ENCODE data around the gene LIPG. TPM values are rescaled to one million over a fixed set of nuclear protein-coding genes. Genes with fewer than 3 reads are reported as not detected.

Gene LIPG
- polyA plus RNA-seq, 1 donor from 2014 or later, result 0.85 TPM

GRCh38 chr18:49588971-49589370 is 27.1 kb downstream of the LIPG start:
- H3K4me3 ChIP-seq (ENCODE audit: low read length), result no peak overlapping the region
- H3K79me2 ChIP-seq (replicated peaks; ENCODE audit: insufficient read depth, low read length), result no peaks in the 10 kb centered on the region
- no peaks in the 10 kb centered on the region for H3K9me3 ChIP-seq (ENCODE audit: low read length)
- no peaks in the 10 kb centered on the region for H3F3A ChIP-seq (ENCODE audit: insufficient read depth, low read length, poor library complexity, severe bottlenecking)
- H4K20me1 ChIP-seq (ENCODE audit: insufficient read depth), result no peaks in the 10 kb centered on the region
- no peaks in the 10 kb centered on the region for H3K27me3 ChIP-seq (ENCODE audit: insufficient read depth, low read depth, low read length)
- no peak overlapping the region for H3K27ac ChIP-seq (ENCODE audit: low read length)
- no peak for TF ChIP-seq EZH2 (IDR thresholded peaks at IDR 0.05; ENCODE audit: borderline replicate concordance, insufficient read depth, low read length, poor library complexity, severe bottlenecking)
- no peak for TF ChIP-seq EP300 (conservative IDR thresholded peaks at IDR 0.05; ENCODE audit: poor library complexity, severe bottlenecking)
- no peak for TF ChIP-seq SMC3 (conservative IDR thresholded peaks at IDR 0.05; ENCODE audit: poor library complexity)
- no peak for TF ChIP-seq MXI1 (conservative IDR thresholded peaks at IDR 0.05; ENCODE audit: poor library complexity, severe bottlenecking)
- TF ChIP-seq, protein P1, sequence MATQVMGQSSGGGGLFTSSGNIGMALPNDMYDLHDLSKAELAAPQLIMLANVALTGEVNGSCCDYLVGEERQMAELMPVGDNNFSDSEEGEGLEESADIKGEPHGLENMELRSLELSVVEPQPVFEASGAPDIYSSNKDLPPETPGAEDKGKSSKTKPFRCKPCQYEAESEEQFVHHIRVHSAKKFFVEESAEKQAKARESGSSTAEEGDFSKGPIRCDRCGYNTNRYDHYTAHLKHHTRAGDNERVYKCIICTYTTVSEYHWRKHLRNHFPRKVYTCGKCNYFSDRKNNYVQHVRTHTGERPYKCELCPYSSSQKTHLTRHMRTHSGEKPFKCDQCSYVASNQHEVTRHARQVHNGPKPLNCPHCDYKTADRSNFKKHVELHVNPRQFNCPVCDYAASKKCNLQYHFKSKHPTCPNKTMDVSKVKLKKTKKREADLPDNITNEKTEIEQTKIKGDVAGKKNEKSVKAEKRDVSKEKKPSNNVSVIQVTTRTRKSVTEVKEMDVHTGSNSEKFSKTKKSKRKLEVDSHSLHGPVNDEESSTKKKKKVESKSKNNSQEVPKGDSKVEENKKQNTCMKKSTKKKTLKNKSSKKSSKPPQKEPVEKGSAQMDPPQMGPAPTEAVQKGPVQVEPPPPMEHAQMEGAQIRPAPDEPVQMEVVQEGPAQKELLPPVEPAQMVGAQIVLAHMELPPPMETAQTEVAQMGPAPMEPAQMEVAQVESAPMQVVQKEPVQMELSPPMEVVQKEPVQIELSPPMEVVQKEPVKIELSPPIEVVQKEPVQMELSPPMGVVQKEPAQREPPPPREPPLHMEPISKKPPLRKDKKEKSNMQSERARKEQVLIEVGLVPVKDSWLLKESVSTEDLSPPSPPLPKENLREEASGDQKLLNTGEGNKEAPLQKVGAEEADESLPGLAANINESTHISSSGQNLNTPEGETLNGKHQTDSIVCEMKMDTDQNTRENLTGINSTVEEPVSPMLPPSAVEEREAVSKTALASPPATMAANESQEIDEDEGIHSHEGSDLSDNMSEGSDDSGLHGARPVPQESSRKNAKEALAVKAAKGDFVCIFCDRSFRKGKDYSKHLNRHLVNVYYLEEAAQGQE (IDR thresholded peaks at IDR 0.05; ENCODE audit: borderline replicate concordance), result no peak
- TF ChIP-seq POLR2AphosphoS5 (IDR thresholded peaks at IDR 0.05), result no peak
- no peak for TF ChIP-seq TAF1 (IDR thresholded peaks at IDR 0.05; ENCODE audit: low read depth)
- TF ChIP-seq, protein P2, sequence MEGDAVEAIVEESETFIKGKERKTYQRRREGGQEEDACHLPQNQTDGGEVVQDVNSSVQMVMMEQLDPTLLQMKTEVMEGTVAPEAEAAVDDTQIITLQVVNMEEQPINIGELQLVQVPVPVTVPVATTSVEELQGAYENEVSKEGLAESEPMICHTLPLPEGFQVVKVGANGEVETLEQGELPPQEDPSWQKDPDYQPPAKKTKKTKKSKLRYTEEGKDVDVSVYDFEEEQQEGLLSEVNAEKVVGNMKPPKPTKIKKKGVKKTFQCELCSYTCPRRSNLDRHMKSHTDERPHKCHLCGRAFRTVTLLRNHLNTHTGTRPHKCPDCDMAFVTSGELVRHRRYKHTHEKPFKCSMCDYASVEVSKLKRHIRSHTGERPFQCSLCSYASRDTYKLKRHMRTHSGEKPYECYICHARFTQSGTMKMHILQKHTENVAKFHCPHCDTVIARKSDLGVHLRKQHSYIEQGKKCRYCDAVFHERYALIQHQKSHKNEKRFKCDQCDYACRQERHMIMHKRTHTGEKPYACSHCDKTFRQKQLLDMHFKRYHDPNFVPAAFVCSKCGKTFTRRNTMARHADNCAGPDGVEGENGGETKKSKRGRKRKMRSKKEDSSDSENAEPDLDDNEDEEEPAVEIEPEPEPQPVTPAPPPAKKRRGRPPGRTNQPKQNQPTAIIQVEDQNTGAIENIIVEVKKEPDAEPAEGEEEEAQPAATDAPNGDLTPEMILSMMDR (IDR thresholded peaks at IDR 0.05; ENCODE audit: poor library complexity, severe bottlenecking), result no peak
- no peak for TF ChIP-seq RAD21 (conservative IDR thresholded peaks at IDR 0.05)
- no peak overlapping the region for H3K9ac ChIP-seq (ENCODE audit: low read length)
- H3K36me3 ChIP-seq (ENCODE audit: insufficient read depth, low read length), result no peaks in the 10 kb centered on the region
- H2AFZ ChIP-seq (ENCODE audit: low read depth, low read length), result no peak overlapping the region
- no peak overlapping the region for H3K4me2 ChIP-seq (ENCODE audit: low read length)
- no peaks in the 10 kb centered on the region for H3K9me2 ChIP-seq (ENCODE audit: insufficient read depth, low read length)

- Histone ChIP-seq H3K79me2 (replicated peaks; ENCODE audit: insufficient read depth, low read length) (no peaks in the 10 kb centered on the region), H3K4me3 (ENCODE audit: low read length) (no peak overlapping the region), H3K36me3 (ENCODE audit: insufficient read depth, low read length) (no peaks in the 10 kb centered on the region), H3K4me2 (ENCODE audit: low read length) (no peak overlapping the region), H3K27ac (ENCODE audit: low read length) (no peak overlapping the region), H3K9me2 (ENCODE audit: insufficient read depth, low read length) (no peaks in the 10 kb centered on the region), H3F3A (ENCODE audit: insufficient read depth, low read length, poor library complexity, severe bottlenecking) (no peaks in the 10 kb centered on the region), H3K9me3 (ENCODE audit: low read length) (no peaks in the 10 kb centered on the region), H2AFZ (ENCODE audit: low read depth, low read length) (no peak overlapping the region), H3K27me3 (ENCODE audit: insufficient read depth, low read depth, low read length) (no peaks in the 10 kb centered on the region), H4K20me1 (ENCODE audit: insufficient read depth) (no peaks in the 10 kb centered on the region), H3K9ac (ENCODE audit: low read length) (no peak overlapping the region)
- TF ChIP-seq, protein P1 (IDR thresholded peaks at IDR 0.05; ENCODE audit: borderline replicate concordance), result no peak
- no peak for TF ChIP-seq POLR2AphosphoS5 (IDR thresholded peaks at IDR 0.05)
- no peak for TF ChIP-seq SMC3 (conservative IDR thresholded peaks at IDR 0.05; ENCODE audit: poor library complexity)
- no peak for TF ChIP-seq EP300 (conservative IDR thresholded peaks at IDR 0.05; ENCODE audit: poor library complexity, severe bottlenecking)
- TF ChIP-seq RAD21 (conservative IDR thresholded peaks at IDR 0.05), result no peak
- TF ChIP-seq EZH2 (IDR thresholded peaks at IDR 0.05; ENCODE audit: borderline replicate concordance, insufficient read depth, low read length, poor library complexity, severe bottlenecking), result no peak
- no peak for TF ChIP-seq TAF1 (IDR thresholded peaks at IDR 0.05; ENCODE audit: low read depth)
- TF ChIP-seq MXI1 (conservative IDR thresholded peaks at IDR 0.05; ENCODE audit: poor library complexity, severe bottlenecking), result no peak
- TF ChIP-seq, protein P2 (IDR thresholded peaks at IDR 0.05; ENCODE audit: poor library complexity, severe bottlenecking), result no peak
These were observed 28.8 kb downstream of the LIPG start for GRCh38 chr18:49590608-49591007.
